ENCODE measurements around the gene RTRAF.

- TF ChIP-seq GATA2 (IDR thresholded peaks at IDR 0.05; ENCODE audit: low read depth, low read length) (no peak), GATA3 (IDR thresholded peaks at IDR 0.05; ENCODE audit: low read depth, low read length) (no peak)
These were observed 13.2 kb downstream of the RTRAF start for GRCh38 chr14:52002542-52002941.

Measured in SH-SY5Y (cell line).